ENCODE data around the gene TMEFF2.

TMEFF2 gene

GRCh38 chr2:192216336-192216735 lies 21.6 kb upstream of the TMEFF2 start:
- no peak overlapping the region for H3K27ac ChIP-seq
- TF ChIP-seq CTCF (IDR thresholded peaks at IDR 0.05) (no peak), ZFX (IDR thresholded peaks at IDR 0.05; ENCODE audit: borderline replicate concordance) (no peak)

- TF ChIP-seq CTCF (IDR thresholded peaks at IDR 0.05): no peak
- H3K27ac ChIP-seq: no peak overlapping the region
Observed at GRCh38 chr2:192215096-192215877, 20.6 kb upstream of the TMEFF2 start.

- TF ChIP-seq ZFX (IDR thresholded peaks at IDR 0.05; ENCODE audit: borderline replicate concordance): no peak
- no peak for TF ChIP-seq CTCF (IDR thresholded peaks at IDR 0.05)
- no peak overlapping the region for H3K27ac ChIP-seq
Observed at GRCh38 chr2:192208848-192209247, 14.1 kb upstream of the TMEFF2 start.

GRCh38 chr2:192206399-192206798 lies 11.7 kb upstream of the TMEFF2 start:
- TF ChIP-seq CTCF (IDR thresholded peaks at IDR 0.05) (no peak), ZFX (IDR thresholded peaks at IDR 0.05; ENCODE audit: borderline replicate concordance) (no peak)
- H3K27ac ChIP-seq: no peak overlapping the region

- TF ChIP-seq ZFX (IDR thresholded peaks at IDR 0.05; ENCODE audit: borderline replicate concordance) (no peak), CTCF (IDR thresholded peaks at IDR 0.05) (no peak)
- no peak overlapping the region for H3K27ac ChIP-seq
Observed at GRCh38 chr2:192203876-192204275, 9.1 kb upstream of the TMEFF2 start.

- no peak overlapping the region for H3K27ac ChIP-seq
- TF ChIP-seq CTCF (IDR thresholded peaks at IDR 0.05): no peak
- no peak for TF ChIP-seq ZFX (IDR thresholded peaks at IDR 0.05; ENCODE audit: borderline replicate concordance)
Observed at GRCh38 chr2:192202373-192202772, 7.6 kb upstream of the TMEFF2 start.

GRCh38 chr2:192201116-192201515 lies 6.4 kb upstream of the TMEFF2 start:
- TF ChIP-seq CTCF (IDR thresholded peaks at IDR 0.05): no peak
- no peak overlapping the region for H3K27ac ChIP-seq

Data from 22Rv1 (cell line).